Glomerular endothelial cell (primary cell): ENCODE measurements around the gene SFMBT2. TPM values are rescaled to one million over a fixed set of nuclear protein-coding genes. Genes with fewer than 3 reads are reported as not detected.
"Not testable (repeated sequence)": the region's sequence is repeated elsewhere in the genome, so short reads cannot be mapped to it uniquely, and the experiment has no call there.

ENCODE experiments used
- DNase-seq: peaks from one replicate; pipeline ENCODE4 v3.0.0-alpha.2; 2011; ENCODE audit warnings: low read depth, low spot score; ENCODE audit errors: extremely low read depth
- total RNA-seq: library from RNA; depleted of rRNA; stranded (reverse); fragments of >200 nt; gene quantifications from 2 replicates; pipeline ENCODE4 v1.2.3, GENCODE V29; 2015

SFMBT2 gene
- total RNA-seq, 1 donor from 2014 or later: 4.8 TPM

GRCh38 chr10:7302392-7302906 lies 108.4 kb downstream of the SFMBT2 start:
- no peak for DNase-seq

DNA sequence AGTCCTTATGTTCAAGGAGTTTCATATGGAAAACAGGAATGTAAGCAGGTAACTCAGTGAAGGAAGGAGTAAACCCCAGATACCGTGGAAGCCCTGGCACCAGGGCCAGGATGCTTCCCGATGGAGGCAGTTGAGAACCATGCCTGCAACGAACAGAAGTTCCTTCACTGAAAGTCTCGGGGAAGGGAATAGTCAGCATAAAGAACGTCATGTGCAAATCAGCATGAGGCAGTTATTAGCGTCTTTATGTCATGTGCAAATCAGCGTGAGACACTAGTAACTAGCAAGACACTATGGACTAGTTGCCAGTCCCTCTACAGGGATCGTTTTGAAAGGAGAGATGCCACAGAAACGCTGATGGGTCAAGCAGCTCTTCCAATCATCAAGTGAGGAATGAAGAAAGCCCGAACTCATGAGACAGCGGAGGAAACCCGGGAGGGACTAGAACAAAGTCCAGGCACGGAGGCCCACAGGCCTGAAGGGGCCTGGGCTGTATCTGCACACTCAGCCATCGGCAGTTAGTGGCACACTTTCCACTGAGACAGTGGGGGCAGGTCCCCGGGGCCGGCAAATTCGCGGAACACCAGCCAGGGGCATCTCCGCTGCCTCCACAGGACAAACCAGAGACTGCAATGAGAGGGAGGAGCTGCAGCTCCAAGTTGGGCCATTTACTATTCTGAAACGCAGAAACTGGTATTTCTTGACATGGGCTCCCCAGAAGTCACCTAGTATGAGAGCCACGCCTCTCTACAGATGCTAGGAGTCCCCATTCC lies 109.6 kb downstream of the SFMBT2 start:
- no peak for DNase-seq

- DNase-seq: no peak
Observed at GRCh38 chr10:7300384-7300971, 110.4 kb downstream of the SFMBT2 start.

DNA sequence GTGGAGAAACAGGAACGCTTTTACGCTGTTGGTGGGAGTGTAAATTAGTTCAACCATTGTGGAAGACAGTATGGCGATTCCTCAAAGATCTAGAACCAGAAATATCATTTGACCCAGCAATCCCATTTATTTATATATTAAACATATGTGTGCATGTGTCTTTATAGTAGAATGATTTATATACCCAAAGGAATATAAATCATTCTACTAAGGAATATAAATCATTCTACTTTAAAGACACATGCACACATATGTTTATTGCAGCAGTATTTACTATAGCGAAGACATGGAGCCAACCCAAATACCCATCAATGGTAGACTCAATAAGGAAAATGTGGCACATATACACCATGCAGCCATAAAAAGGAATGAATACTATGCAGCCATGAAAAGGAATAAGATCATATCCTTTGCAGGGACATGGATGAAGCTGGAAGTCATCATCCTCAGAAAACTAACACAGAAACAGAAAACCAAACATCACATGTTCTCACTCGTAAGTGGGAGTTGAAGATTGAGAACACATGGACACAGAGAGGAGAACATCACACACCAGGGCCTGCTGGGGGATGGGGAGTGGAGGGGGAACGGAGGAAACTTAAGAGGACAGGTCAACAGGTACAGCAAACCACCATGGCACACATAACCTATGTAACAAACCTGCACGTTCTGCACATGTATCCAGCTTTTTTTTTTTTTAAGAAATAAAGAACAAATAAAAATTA lies 111.1 kb downstream of the SFMBT2 start:
- not testable (repeated sequence) for DNase-seq

DNA sequence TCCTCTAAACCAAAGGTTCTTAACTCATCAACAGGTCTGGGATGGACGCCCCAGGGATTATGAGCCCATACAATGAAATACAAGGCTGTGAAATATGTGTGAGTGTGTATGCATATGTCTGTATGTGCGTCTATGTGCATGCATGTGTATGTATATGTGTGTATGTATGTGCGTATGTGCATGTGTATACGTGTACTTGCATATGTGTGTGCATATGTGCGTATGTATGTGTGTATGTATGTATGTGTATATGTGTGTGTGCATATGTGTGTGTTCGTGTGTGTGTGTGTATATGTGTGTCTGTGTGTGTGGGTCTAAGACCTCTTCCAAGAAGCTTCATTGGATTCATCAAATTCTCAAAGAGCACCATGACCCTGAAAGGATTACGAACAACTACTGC lies 112.3 kb downstream of the SFMBT2 start:
- no peak for DNase-seq

GRCh38 chr10:7297094-7297493 lies 113.7 kb downstream of the SFMBT2 start:
- no peak for DNase-seq

- no peak for DNase-seq
Observed at GRCh38 chr10:7296648-7297047, 114.2 kb downstream of the SFMBT2 start.

- DNase-seq: no peak
Observed at GRCh38 chr10:7296076-7296475, 114.8 kb downstream of the SFMBT2 start.

- DNase-seq: no peak
Observed at GRCh38 chr10:7293378-7293920, 117.4 kb downstream of the SFMBT2 start.

DNA sequence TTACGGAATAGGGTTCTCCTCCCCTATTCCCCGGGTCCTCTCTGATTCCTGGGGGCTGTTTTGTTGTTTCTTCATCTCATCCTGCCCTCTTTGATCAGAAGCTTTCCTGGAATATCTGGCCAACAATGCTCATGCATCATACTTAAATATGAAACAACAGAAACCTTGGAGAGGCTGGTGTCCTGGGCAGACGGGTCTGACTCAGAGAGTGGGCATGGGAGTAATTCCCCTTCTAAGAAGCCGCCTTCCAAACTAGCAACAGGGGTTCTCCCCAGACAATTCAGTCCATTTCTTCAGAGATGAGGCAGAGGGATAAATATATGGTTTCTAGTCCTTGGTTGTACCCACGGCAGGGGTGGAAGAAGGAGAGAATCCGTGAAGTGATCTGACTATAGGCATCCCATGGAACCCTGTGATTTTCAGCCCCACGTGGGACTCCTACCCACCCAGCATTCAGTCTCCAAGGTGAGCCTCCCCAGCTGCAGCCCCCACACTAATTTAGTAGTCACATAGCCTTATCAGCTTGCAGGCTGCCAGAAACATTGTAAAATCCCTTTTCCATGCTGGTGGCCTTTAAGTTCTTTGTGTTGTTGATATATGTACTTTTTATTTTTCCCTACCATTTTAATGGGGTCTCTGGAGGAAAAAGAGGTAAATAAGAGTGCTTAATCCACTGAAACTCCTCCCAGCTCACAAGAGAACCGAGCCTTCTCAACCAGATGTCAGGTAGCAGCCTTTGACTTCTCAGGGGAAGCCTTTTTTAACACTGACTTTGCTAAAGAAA lies 119.2 kb downstream of the SFMBT2 start:
- DNase-seq: no peak

DNA sequence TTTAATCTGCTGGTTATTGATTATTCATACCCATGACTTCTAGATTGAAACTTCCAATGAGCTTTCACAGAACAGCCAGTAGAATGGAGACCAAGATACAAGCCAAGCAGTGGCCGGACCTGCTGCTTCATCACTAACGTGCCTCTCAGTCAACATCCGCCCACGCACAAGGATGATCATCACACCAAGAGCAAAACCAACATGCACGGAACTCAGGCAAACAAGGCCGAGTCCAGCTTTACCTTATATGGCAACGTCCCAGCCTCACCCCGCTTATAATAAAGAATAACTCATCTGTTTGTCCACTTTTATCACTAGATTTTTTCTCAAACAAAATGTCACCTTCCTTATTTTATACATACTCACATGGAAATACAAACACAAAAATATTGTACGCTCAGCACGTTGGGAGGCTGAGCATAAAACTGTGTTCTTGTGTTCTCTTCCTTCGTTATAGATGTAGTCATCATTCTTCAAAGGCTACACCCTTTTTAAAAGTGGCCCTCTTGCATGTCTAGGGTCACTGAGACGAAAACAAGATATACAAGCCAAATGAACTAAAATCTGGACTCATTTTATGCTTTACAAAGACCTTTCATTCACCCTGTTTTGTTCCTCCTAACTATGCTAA lies 122.7 kb downstream of the SFMBT2 start:
- DNase-seq: no peak

GRCh38 chr10:7287377-7287776 lies 123.5 kb downstream of the SFMBT2 start:
- no peak for DNase-seq

DNA sequence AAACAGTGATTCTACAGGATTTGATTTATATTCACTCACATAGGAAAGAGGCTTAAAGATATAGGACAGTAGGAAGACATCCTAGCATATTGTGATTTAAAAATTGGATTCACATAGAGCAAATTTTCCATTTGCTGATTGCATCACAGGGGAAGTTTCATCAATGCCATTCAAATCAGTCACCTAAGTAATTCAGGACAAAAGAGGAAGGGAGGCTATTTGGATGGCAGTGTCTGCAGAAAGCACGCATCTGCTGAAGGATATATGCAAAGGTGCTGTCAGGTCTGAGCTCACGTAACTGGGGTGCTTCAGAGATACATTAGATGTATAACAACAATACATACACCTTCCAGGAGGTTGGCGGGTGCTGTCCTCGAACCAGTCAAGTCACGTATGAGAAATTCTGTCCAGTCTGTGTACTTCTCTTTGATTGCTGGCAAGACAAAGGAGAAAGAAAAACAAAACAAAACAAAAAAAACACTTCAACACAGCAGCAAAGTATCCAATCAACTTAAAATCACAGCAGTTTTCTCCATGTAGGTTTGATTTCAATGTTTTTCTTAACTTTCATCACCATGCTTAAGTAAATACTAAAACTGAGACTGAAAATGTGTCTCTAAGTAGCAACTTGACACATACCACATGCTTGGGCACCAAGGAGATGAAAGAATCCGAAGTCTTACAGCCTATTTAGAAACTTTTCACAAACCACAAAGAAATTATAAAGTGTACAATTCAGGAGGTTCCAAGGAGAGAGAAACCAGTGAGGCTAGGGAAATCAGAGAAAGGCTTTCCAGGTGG lies 125.1 kb downstream of the SFMBT2 start:
- no peak for DNase-seq

DNA sequence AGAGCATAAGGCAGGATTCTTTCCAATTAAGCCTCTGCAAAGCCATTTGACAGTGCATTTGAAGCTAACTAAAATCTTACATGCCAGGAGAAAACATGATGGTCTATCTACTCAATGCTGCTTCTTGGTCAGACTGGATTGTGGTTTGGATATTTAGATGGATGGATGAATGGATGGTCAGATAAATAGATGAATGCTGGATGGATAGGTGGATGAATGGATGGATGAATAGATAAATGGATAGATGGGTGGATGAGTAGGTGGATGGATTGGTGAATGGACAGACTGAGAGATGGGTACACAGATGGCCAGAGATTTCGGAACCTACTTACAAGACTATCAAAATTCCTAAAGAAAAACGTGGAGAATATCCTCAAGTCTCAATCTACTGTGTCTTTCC lies 127.6 kb downstream of the SFMBT2 start:
- no peak for DNase-seq

- no peak for DNase-seq
Observed at GRCh38 chr10:7282457-7282856, 128.4 kb downstream of the SFMBT2 start.

GRCh38 chr10:7281429-7281828 lies 129.4 kb downstream of the SFMBT2 start:
- no peak for DNase-seq

GRCh38 chr10:7279303-7279702 lies 131.5 kb downstream of the SFMBT2 start:
- DNase-seq: no peak

- no peak for DNase-seq
Observed at GRCh38 chr10:7277867-7278266, 133.0 kb downstream of the SFMBT2 start.

GRCh38 chr10:7277432-7277831 lies 133.4 kb downstream of the SFMBT2 start:
- no peak for DNase-seq
